Glutamatergic neuron (in vitro differentiated cells): ENCODE results near the gene EXOC3L2. TPM values are rescaled to one million over a fixed set of nuclear protein-coding genes. Genes with fewer than 3 reads are reported as not detected.

Experiments
- DNase-seq: peaks from one replicate; pipeline ENCODE4 v3.0.0; 2022
- H3K27ac Mint-ChIP-seq: one replicate; pipeline ENCODE4 v1.8.0; 2020; ENCODE audit warnings: mild to moderate bottlenecking, mixed read lengths, inconsistent platforms; ENCODE audit not compliant: unreplicated experiment
- H3K27me3 Mint-ChIP-seq: one replicate; pipeline ENCODE4 v1.8.0; 2020; ENCODE audit warnings: mild to moderate bottlenecking, moderate library complexity, mixed read lengths, inconsistent platforms; ENCODE audit not compliant: unreplicated experiment
- H3K36me3 Mint-ChIP-seq: one replicate; pipeline ENCODE4 v1.8.0; 2020; ENCODE audit warnings: mild to moderate bottlenecking, mixed read lengths, inconsistent platforms; ENCODE audit not compliant: unreplicated experiment
- H3K4me1 Mint-ChIP-seq: one replicate; pipeline ENCODE4 v1.8.0; 2020; ENCODE audit warnings: mild to moderate bottlenecking, low read depth, mixed read lengths, inconsistent platforms; ENCODE audit not compliant: unreplicated experiment
- H3K4me3 Mint-ChIP-seq: one replicate; pipeline ENCODE4 v1.8.0; 2020; ENCODE audit warnings: mild to moderate bottlenecking, mixed read lengths, inconsistent platforms; ENCODE audit not compliant: unreplicated experiment
- H3K9me3 Mint-ChIP-seq: one replicate; pipeline ENCODE4 v1.8.0; 2020; ENCODE audit warnings: mild to moderate bottlenecking, moderate library complexity, mixed read lengths, inconsistent platforms; ENCODE audit not compliant: unreplicated experiment
- total RNA-seq: library from RNA; stranded (reverse); fragmentation: NEBNext Ultra II Directional; extraction: Animal tissue kit (Norgen Biotek cat#: 25700); gene quantifications from one replicate; pipeline ENCODE4 v1.2.1, GENCODE V29; 2021; ENCODE audit not compliant: unreplicated experiment
- TF ChIP-seq, protein P1 (sequence below): fragments of 200-600 bp; sonication (generic); IDR thresholded peaks from one replicate; pipeline ENCODE4 v1.5.0; 2021; ENCODE audit not compliant: partially characterized antibody, unreplicated experiment

EXOC3L2 gene
- total RNA-seq, 1 donor from 2014 or later = not detected

DNA sequence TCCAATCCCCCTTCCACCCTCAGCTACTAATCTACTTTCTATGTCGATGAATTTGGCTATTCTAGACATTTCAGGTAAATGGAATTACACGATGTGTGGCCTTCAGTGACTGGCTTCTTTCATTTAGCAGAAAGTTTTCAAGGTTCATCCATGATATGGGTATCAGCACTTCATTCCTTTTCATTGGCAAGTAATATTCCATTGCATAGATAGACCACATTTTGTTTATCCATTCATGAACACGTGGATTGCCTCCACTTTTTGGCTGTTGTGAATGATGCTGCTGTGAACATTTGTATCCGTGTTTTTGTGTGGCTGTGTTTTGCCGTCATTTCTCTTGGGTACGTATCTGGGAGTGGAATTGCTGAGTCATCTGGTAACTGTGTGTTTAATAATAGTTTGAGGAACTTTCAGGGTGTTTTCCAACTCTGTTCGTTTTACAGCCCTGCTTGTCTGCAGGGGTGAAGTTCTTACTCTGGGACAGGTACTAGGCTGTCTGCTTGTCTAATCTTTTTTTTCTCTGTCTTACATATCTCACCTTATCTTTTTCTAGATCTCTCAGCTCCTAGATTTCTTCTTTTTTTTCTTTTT lies 38.3 kb upstream of the EXOC3L2 start:
- no peak overlapping the region for H3K27ac Mint-ChIP-seq
- no peak overlapping the region for H3K4me3 Mint-ChIP-seq
- H3K36me3 Mint-ChIP-seq = peaks cover 12% of the 10 kb centered on the region

DNA sequence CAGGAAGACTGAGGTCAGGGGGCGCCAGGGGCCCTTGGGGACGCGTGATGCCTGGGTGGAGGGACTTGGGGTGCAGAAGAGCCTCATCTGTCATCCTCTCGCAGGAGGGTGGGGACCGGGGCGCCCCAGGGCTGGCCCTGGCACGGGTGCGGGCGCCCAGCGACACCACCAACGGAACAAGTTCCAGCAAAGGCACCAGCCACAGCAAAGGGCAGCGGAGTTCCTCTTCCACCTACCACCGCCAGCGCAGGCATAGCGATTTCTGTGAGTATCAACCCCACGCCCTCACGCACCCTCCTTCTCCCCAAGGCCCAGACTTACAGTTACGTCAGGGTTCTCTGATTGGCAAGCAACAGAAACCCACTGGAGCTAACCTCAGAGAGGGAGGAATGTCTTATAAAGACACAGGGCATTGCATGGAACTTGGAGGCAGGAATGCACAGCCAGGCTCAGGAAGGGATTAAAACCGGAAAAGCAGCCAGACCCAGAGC lies 35.3 kb upstream of the EXOC3L2 start:
- TF ChIP-seq, protein P1, sequence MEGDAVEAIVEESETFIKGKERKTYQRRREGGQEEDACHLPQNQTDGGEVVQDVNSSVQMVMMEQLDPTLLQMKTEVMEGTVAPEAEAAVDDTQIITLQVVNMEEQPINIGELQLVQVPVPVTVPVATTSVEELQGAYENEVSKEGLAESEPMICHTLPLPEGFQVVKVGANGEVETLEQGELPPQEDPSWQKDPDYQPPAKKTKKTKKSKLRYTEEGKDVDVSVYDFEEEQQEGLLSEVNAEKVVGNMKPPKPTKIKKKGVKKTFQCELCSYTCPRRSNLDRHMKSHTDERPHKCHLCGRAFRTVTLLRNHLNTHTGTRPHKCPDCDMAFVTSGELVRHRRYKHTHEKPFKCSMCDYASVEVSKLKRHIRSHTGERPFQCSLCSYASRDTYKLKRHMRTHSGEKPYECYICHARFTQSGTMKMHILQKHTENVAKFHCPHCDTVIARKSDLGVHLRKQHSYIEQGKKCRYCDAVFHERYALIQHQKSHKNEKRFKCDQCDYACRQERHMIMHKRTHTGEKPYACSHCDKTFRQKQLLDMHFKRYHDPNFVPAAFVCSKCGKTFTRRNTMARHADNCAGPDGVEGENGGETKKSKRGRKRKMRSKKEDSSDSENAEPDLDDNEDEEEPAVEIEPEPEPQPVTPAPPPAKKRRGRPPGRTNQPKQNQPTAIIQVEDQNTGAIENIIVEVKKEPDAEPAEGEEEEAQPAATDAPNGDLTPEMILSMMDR = no peak
- H3K4me3 Mint-ChIP-seq = no peak overlapping the region
- DNase-seq = no peak
- peaks cover 7% of the 10 kb centered on the region for H3K27me3 Mint-ChIP-seq
- H3K4me1 Mint-ChIP-seq = peaks cover 5% of the 10 kb centered on the region
- H3K9me3 Mint-ChIP-seq = peaks cover 12% of the 10 kb centered on the region
- peaks cover 12% of the 10 kb centered on the region for H3K36me3 Mint-ChIP-seq
- no peak overlapping the region for H3K27ac Mint-ChIP-seq

More for the DNA sequence above, 38.3 kb upstream of the EXOC3L2 start:
- no peak for DNase-seq
- H3K9me3 Mint-ChIP-seq = peaks cover 6% of the 10 kb centered on the region
- no peaks in the 10 kb centered on the region for H3K4me1 Mint-ChIP-seq
- TF ChIP-seq, protein P1 = no peak
- H3K27me3 Mint-ChIP-seq = peaks cover 2% of the 10 kb centered on the region

- Mint-ChIP-seq H3K4me1 (peaks cover 7% of the 10 kb centered on the region), H3K27ac (peak overlapping the region; percentile 68), H3K4me3 (no peak overlapping the region), H3K27me3 (peaks cover 13% of the 10 kb centered on the region), H3K9me3 (peaks cover 20% of the 10 kb centered on the region), H3K36me3 (peaks cover 12% of the 10 kb centered on the region)
- no peak for DNase-seq
- TF ChIP-seq, protein P1 = no peak
Measured at GRCh38 chr19:45279587-45280192, 34.5 kb upstream of the EXOC3L2 start.

- DNase-seq = no peak
- peaks cover 13% of the 10 kb centered on the region for H3K9me3 Mint-ChIP-seq
Measured at GRCh38 chr19:45278087-45278486, 32.9 kb upstream of the EXOC3L2 start.

More at GRCh38 chr19:45278087-45278486, 32.9 kb upstream of the EXOC3L2 start:
- Mint-ChIP-seq H3K4me1 (peaks cover 14% of the 10 kb centered on the region), H3K4me3 (no peak overlapping the region), H3K36me3 (peaks cover 3% of the 10 kb centered on the region), H3K27ac (no peak overlapping the region), H3K27me3 (peaks cover 14% of the 10 kb centered on the region)
- TF ChIP-seq, protein P1 = no peak
